Activated CD4-positive, alpha-beta T cell treated with anti-CD3 and anti-CD28 coated beads, Interleukin-2, amount 10 ng/mL, durations not matched to agents 7 days and 5 days (primary cell): Measurements from ENCODE around the gene LUZP2. TPM values are rescaled to one million over a fixed set of nuclear protein-coding genes. Genes with fewer than 3 reads are reported as not detected.
"Not testable (repeated sequence)": the region's sequence is repeated elsewhere in the genome, so short reads cannot be mapped to it uniquely, and the experiment has no call there.

ENCODE experiments used
- CTCF ChIA-PET: fragments of 350-600 bp; sonication (Branson Sonifier 250); formaldehyde crosslinking; loops from one replicate; lab custom pipeline; 2021; ENCODE audit warnings: antibody characterized with exemption; lab: Charles Lee
- POLR2A ChIA-PET: fragments of 350-600 bp; sonication (Branson Sonifier 250); formaldehyde crosslinking; loops from one replicate; lab custom pipeline; 2021; ENCODE audit warnings: antibody characterized with exemption; lab: Charles Lee
- DNase-seq: peaks from one replicate; pipeline ENCODE4 v3.0.0-alpha.2; 2020
- H3K27ac Mint-ChIP-seq: one replicate; pipeline ENCODE4 v1.8.0; 2021; ENCODE audit warnings: mild to moderate bottlenecking, moderate library complexity, mixed read lengths
- H3K27me3 Mint-ChIP-seq: one replicate; pipeline ENCODE4 v1.8.0; 2021; ENCODE audit warnings: mixed read lengths
- H3K36me3 Mint-ChIP-seq: one replicate; pipeline ENCODE4 v1.8.0; 2021; ENCODE audit warnings: low read depth, mixed read lengths
- H3K4me1 Mint-ChIP-seq: one replicate; pipeline ENCODE4 v1.8.0; 2021; ENCODE audit warnings: mixed read lengths
- H3K4me3 Mint-ChIP-seq: one replicate; pipeline ENCODE4 v1.8.0; 2021; ENCODE audit warnings: mild to moderate bottlenecking, moderate library complexity, mixed read lengths
- H3K9me3 Mint-ChIP-seq: one replicate; pipeline ENCODE4 v1.8.0; 2021; ENCODE audit warnings: mixed read lengths
- total RNA-seq, 2 experiments: library from RNA; stranded (reverse); gene quantifications; one replicate each; pipeline ENCODE4 v1.2.3, GENCODE V29; 2021

The LUZP2 gene
- total RNA-seq, 2 experiments from 2014 or later = not detected

GRCh38 chr11:24963852-24964251 is 467.0 kb downstream of the LUZP2 start:
- no peak overlapping the region for H3K4me3 Mint-ChIP-seq
- no peak overlapping the region for H3K27ac Mint-ChIP-seq
- no peaks in the 10 kb centered on the region for H3K36me3 Mint-ChIP-seq
- no peak for DNase-seq
- ChIA-PET POLR2A (no interaction called here), CTCF (no interaction called here)
- H3K9me3 Mint-ChIP-seq = no peaks in the 10 kb centered on the region
- no peaks in the 10 kb centered on the region for H3K27me3 Mint-ChIP-seq
- H3K4me1 Mint-ChIP-seq = no peaks in the 10 kb centered on the region

- Mint-ChIP-seq H3K27ac (no peak overlapping the region), H3K9me3 (peaks cover 3% of the 10 kb centered on the region), H3K27me3 (no peaks in the 10 kb centered on the region), H3K4me1 (no peaks in the 10 kb centered on the region), H3K4me3 (no peak overlapping the region), H3K36me3 (no peaks in the 10 kb centered on the region)
- ChIA-PET CTCF (no interaction called here), POLR2A (no interaction called here)
- DNase-seq = no peak
Measured at GRCh38 chr11:24965748-24966147, 468.9 kb downstream of the LUZP2 start.

- DNase-seq, H3K9me3 Mint-ChIP-seq, H3K36me3 Mint-ChIP-seq, H3K27ac Mint-ChIP-seq, POLR2A ChIA-PET, H3K27me3 Mint-ChIP-seq, CTCF ChIA-PET, H3K4me3 Mint-ChIP-seq, H3K4me1 Mint-ChIP-seq: not testable (repeated sequence)
Measured at GRCh38 chr11:24993903-24994302, 497.1 kb downstream of the LUZP2 start.

GRCh38 chr11:24999929-25000328 is 503.1 kb downstream of the LUZP2 start:
- H3K9me3 Mint-ChIP-seq = peaks cover 13% of the 10 kb centered on the region
- H3K36me3 Mint-ChIP-seq, H3K27ac Mint-ChIP-seq, DNase-seq, POLR2A ChIA-PET, H3K4me3 Mint-ChIP-seq, CTCF ChIA-PET, H3K27me3 Mint-ChIP-seq, H3K4me1 Mint-ChIP-seq: not testable (repeated sequence)

GRCh38 chr11:25037431-25037830 is 540.6 kb downstream of the LUZP2 start:
- Mint-ChIP-seq H3K27ac (no peak overlapping the region), H3K9me3 (peaks cover 2% of the 10 kb centered on the region), H3K27me3 (no peaks in the 10 kb centered on the region), H3K4me1 (no peaks in the 10 kb centered on the region), H3K4me3 (no peak overlapping the region), H3K36me3 (no peaks in the 10 kb centered on the region)
- POLR2A ChIA-PET = no interaction called here
- DNase-seq = no peak
- CTCF ChIA-PET = no interaction called here

GRCh38 chr11:25038131-25038530 is 541.3 kb downstream of the LUZP2 start:
- no peak for DNase-seq
- H3K27me3 Mint-ChIP-seq = no peaks in the 10 kb centered on the region
- no peaks in the 10 kb centered on the region for H3K9me3 Mint-ChIP-seq
- H3K4me3 Mint-ChIP-seq = no peak overlapping the region
- H3K36me3 Mint-ChIP-seq = no peaks in the 10 kb centered on the region
- CTCF ChIA-PET = no interaction called here
- POLR2A ChIA-PET = no interaction called here
- no peaks in the 10 kb centered on the region for H3K4me1 Mint-ChIP-seq
- H3K27ac Mint-ChIP-seq = no peak overlapping the region

- H3K36me3 Mint-ChIP-seq = no peaks in the 10 kb centered on the region
- H3K4me3 Mint-ChIP-seq = no peak overlapping the region
- no peaks in the 10 kb centered on the region for H3K4me1 Mint-ChIP-seq
- no peak for DNase-seq
- POLR2A ChIA-PET = no interaction called here
- CTCF ChIA-PET = no interaction called here
- no peak overlapping the region for H3K27ac Mint-ChIP-seq
- H3K9me3 Mint-ChIP-seq = no peaks in the 10 kb centered on the region
- no peaks in the 10 kb centered on the region for H3K27me3 Mint-ChIP-seq
Measured at GRCh38 chr11:25039165-25039564, 542.3 kb downstream of the LUZP2 start.

- ChIA-PET POLR2A (no interaction called here), CTCF (no interaction called here)
- no peak overlapping the region for H3K27ac Mint-ChIP-seq
Measured at GRCh38 chr11:25048632-25049031, 551.8 kb downstream of the LUZP2 start.

GRCh38 chr11:25052844-25053243 is 556.0 kb downstream of the LUZP2 start:
- H3K27me3 Mint-ChIP-seq = no peaks in the 10 kb centered on the region
- ChIA-PET CTCF (no interaction called here), POLR2A (no interaction called here)
- H3K36me3 Mint-ChIP-seq = no peaks in the 10 kb centered on the region
- no peak overlapping the region for H3K4me3 Mint-ChIP-seq
- peaks cover 5% of the 10 kb centered on the region for H3K9me3 Mint-ChIP-seq
- no peak overlapping the region for H3K27ac Mint-ChIP-seq
- no peak for DNase-seq
- no peaks in the 10 kb centered on the region for H3K4me1 Mint-ChIP-seq

More at GRCh38 chr11:25048632-25049031, 551.8 kb downstream of the LUZP2 start:
- H3K4me1 Mint-ChIP-seq = no peaks in the 10 kb centered on the region
- H3K9me3 Mint-ChIP-seq = peaks cover 5% of the 10 kb centered on the region
- no peaks in the 10 kb centered on the region for H3K36me3 Mint-ChIP-seq
- H3K27me3 Mint-ChIP-seq = no peaks in the 10 kb centered on the region
- H3K4me3 Mint-ChIP-seq = no peak overlapping the region
- no peak for DNase-seq

GRCh38 chr11:25057861-25058260 is 561.0 kb downstream of the LUZP2 start:
- DNase-seq = no peak
- Mint-ChIP-seq H3K4me1 (no peaks in the 10 kb centered on the region), H3K27me3 (no peaks in the 10 kb centered on the region), H3K4me3 (no peak overlapping the region), H3K36me3 (no peaks in the 10 kb centered on the region), H3K27ac (no peak overlapping the region), H3K9me3 (no peaks in the 10 kb centered on the region)
- ChIA-PET CTCF (no interaction called here), POLR2A (no interaction called here)

- no peaks in the 10 kb centered on the region for H3K4me1 Mint-ChIP-seq
- H3K4me3 Mint-ChIP-seq = no peak overlapping the region
- peaks cover 8% of the 10 kb centered on the region for H3K9me3 Mint-ChIP-seq
- H3K36me3 Mint-ChIP-seq = no peaks in the 10 kb centered on the region
- ChIA-PET POLR2A (no interaction called here), CTCF (no interaction called here)
- no peak overlapping the region for H3K27ac Mint-ChIP-seq
- H3K27me3 Mint-ChIP-seq = no peaks in the 10 kb centered on the region
- no peak for DNase-seq
Measured at GRCh38 chr11:25065746-25066145, 568.9 kb downstream of the LUZP2 start.

GRCh38 chr11:25066706-25067105 is 569.9 kb downstream of the LUZP2 start:
- ChIA-PET CTCF (no interaction called here), POLR2A (no interaction called here)
- H3K27ac Mint-ChIP-seq = no peak overlapping the region
- no peak overlapping the region for H3K4me3 Mint-ChIP-seq
- H3K4me1 Mint-ChIP-seq = no peaks in the 10 kb centered on the region
- H3K27me3 Mint-ChIP-seq = no peaks in the 10 kb centered on the region
- DNase-seq = no peak
- H3K36me3 Mint-ChIP-seq = no peaks in the 10 kb centered on the region
- H3K9me3 Mint-ChIP-seq = peaks cover 8% of the 10 kb centered on the region

GRCh38 chr11:25068451-25068850 is 571.6 kb downstream of the LUZP2 start:
- no peak for DNase-seq
- Mint-ChIP-seq H3K9me3 (peaks cover 8% of the 10 kb centered on the region), H3K27ac (no peak overlapping the region), H3K4me3 (no peak overlapping the region), H3K36me3 (no peaks in the 10 kb centered on the region), H3K4me1 (no peaks in the 10 kb centered on the region), H3K27me3 (no peaks in the 10 kb centered on the region)
- ChIA-PET CTCF (no interaction called here), POLR2A (no interaction called here)

- H3K4me1 Mint-ChIP-seq = no peaks in the 10 kb centered on the region
- H3K27ac Mint-ChIP-seq = no peak overlapping the region
- DNase-seq = no peak
- ChIA-PET CTCF (interaction anchor here (0.6 kb wide), 1 partner anchor 17 kb away, joined by 3 read pairs; no protein-coding TSS in a partner anchor), POLR2A (no interaction called here)
- no peaks in the 10 kb centered on the region for H3K9me3 Mint-ChIP-seq
- no peaks in the 10 kb centered on the region for H3K36me3 Mint-ChIP-seq
- no peak overlapping the region for H3K4me3 Mint-ChIP-seq
- no peaks in the 10 kb centered on the region for H3K27me3 Mint-ChIP-seq
Measured at GRCh38 chr11:25094085-25094802, 597.4 kb downstream of the LUZP2 start.
